SK-N-SH (cell line): ENCODE measurements around the gene C19orf33. TPM values are rescaled to one million over a fixed set of nuclear protein-coding genes. Genes with fewer than 3 reads are reported as not detected.

Experiments
- CTCF ChIA-PET: fragments of 300-600, 350-600 bp; formaldehyde crosslinking; extraction: SDS; loops from one replicate; lab custom pipeline; 2021; lab: Yijun Ruan, JAX
- POLR2A ChIA-PET: fragments of 350-600 bp; sonication (Branson Sonifier 250); formaldehyde crosslinking; extraction: SDS; loops from one replicate; lab custom pipeline; 2020; ENCODE audit warnings: antibody characterized with exemption, inconsistent platforms; lab: Yijun Ruan, JAX
- DNase-seq: peaks from one replicate; pipeline ENCODE4 v3.0.0; 2012
- H2AFZ ChIP-seq: fragments of 200-600 bp; sonication (generic); 2 replicates; pipeline ENCODE4 v1.8.1; 2016; ENCODE audit warnings: antibody characterized with exemption, mild to moderate bottlenecking, low read depth
- H3F3A ChIP-seq: fragments of 200-600 bp; sonication (generic); replicated peaks from 2 replicates; pipeline ENCODE3; 2016; ENCODE audit warnings: antibody characterized with exemption, mild to moderate bottlenecking; ENCODE audit not compliant: insufficient read depth
- H3K27ac ChIP-seq, 2 experiments: fragments of 200-500 bp in 1 of 2; fragments of 200-600 bp in 1 of 2; sonication (Bioruptor generic) in 1 of 2; sonication (generic), shearing (Covaris generic) in 1 of 2; 2 replicates each; pipeline versions ENCODE4 v1.5.1 to v1.6.1; 2014 to 2016; ENCODE audit warnings: low read depth in 2 of 2, inconsistent platforms in 1 of 2, low read length in 1 of 2, mild to moderate bottlenecking in 1 of 2, mixed read lengths in 1 of 2
- H3K27me3 ChIP-seq: fragments of 200-600 bp; sonication (generic), shearing (Covaris generic); 2 replicates; pipeline ENCODE4 v1.6.1; 2016; ENCODE audit warnings: mixed run types; ENCODE audit not compliant: insufficient read depth
- H3K36me3 ChIP-seq, 2 experiments: fragments of 200-500 bp in 1 of 2; fragments of 200-600 bp in 1 of 2; sonication (Bioruptor generic) in 1 of 2; sonication (generic) in 1 of 2; replicated peaks in 1 of 2; 2 replicates each; pipeline versions ENCODE3 to v1.5.1; 2014 to 2016; ENCODE audit warnings: low read length in 1 of 2, mild to moderate bottlenecking in 1 of 2; ENCODE audit not compliant: insufficient read depth in 2 of 2, control insufficient read depth in 1 of 2
- H3K4me1 ChIP-seq, 2 experiments: fragments of 200-500 bp in 1 of 2; fragments of 200-600 bp in 1 of 2; sonication (Bioruptor generic) in 1 of 2; sonication (generic), shearing (Covaris generic) in 1 of 2; 2 replicates each; pipeline versions ENCODE4 v1.5.1 to v1.6.1; 2014 to 2016; ENCODE audit warnings: low read depth in 1 of 2, low read length in 1 of 2, mixed run types in 1 of 2; ENCODE audit not compliant: insufficient read depth in 2 of 2, control insufficient read depth in 1 of 2
- H3K4me2 ChIP-seq: fragments of 200-600 bp; sonication (generic), shearing (Covaris generic); 2 replicates; pipeline ENCODE4 v1.6.1; 2017; ENCODE audit warnings: mixed run types
- H3K4me3 ChIP-seq, 2 experiments: fragments of 200-500 bp in 1 of 2; fragments of 200-600 bp in 1 of 2; sonication (Bioruptor generic) in 1 of 2; sonication (generic), shearing (Covaris generic) in 1 of 2; 2 replicates each; pipeline versions ENCODE4 v1.5.1 to v1.8.1; 2014 to 2016; ENCODE audit warnings: low read depth in 2 of 2, inconsistent platforms in 1 of 2, low read length in 1 of 2, mild to moderate bottlenecking in 1 of 2, mixed read lengths in 1 of 2, moderate library complexity in 1 of 2
- H3K79me2 ChIP-seq: fragments of 200-600 bp; sonication (generic); 2 replicates; pipeline ENCODE4 v1.8.1; 2017; ENCODE audit warnings: mild to moderate bottlenecking; ENCODE audit not compliant: insufficient read depth
- H3K9ac ChIP-seq: fragments of 200-600 bp; sonication (generic); 2 replicates; pipeline ENCODE4 v1.6.1; 2017; ENCODE audit warnings: mixed run types
- H3K9me2 ChIP-seq: fragments of 200-600 bp; sonication (generic); 2 replicates; pipeline ENCODE4 v1.6.1; 2017; ENCODE audit warnings: mixed run types
- H3K9me3 ChIP-seq: fragments of 200-600 bp; sonication (generic); 2 replicates; pipeline ENCODE4 v1.6.1; 2017; ENCODE audit warnings: mixed run types, mild to moderate bottlenecking, moderate library complexity
- H4K20me1 ChIP-seq: fragments of 200-600 bp; sonication (generic); 2 replicates; pipeline ENCODE4 v1.6.1; 2017; ENCODE audit warnings: mild to moderate bottlenecking, mixed run types; ENCODE audit not compliant: insufficient read depth
- ELF1 ChIP-seq: IDR thresholded peaks from 2 replicates; pipeline ENCODE4 v1.4.0; 2012
- EP300 ChIP-seq, 2 experiments: IDR thresholded peaks; 2 replicates each; pipeline versions ENCODE4 v1.4.0 to v1.6.1; 2012; ENCODE audit warnings: borderline replicate concordance in 1 of 2, low read depth in 1 of 2, low read length in 1 of 2
- FOSL2 ChIP-seq: IDR thresholded peaks from 2 replicates; pipeline ENCODE4 v1.4.0; 2012; ENCODE audit warnings: low read depth, mild to moderate bottlenecking, moderate library complexity, borderline replicate concordance
- GATA2 ChIP-seq: sonication (generic); formaldehyde crosslinking; IDR thresholded peaks from 2 replicates; pipeline ENCODE4 v1.5.0; 2020; ENCODE audit warnings: mild to moderate bottlenecking, missing genetic modification reagents
- JUND ChIP-seq: IDR thresholded peaks from 2 replicates; pipeline ENCODE4 v1.4.0; 2012
- NFIC ChIP-seq: IDR thresholded peaks from 2 replicates; pipeline ENCODE4 v1.4.0; 2012; ENCODE audit warnings: borderline replicate concordance
- NRF1 ChIP-seq: IDR thresholded peaks from 2 replicates; pipeline ENCODE4 v1.6.1; 2012; ENCODE audit warnings: low read depth, mild to moderate bottlenecking, low read length
- RAD21 ChIP-seq: IDR thresholded peaks from 2 replicates; pipeline ENCODE4 v1.6.1; 2012; ENCODE audit warnings: mild to moderate bottlenecking, low read length
- RCOR1 ChIP-seq: fragments of 150-350 bp; IDR thresholded peaks from 2 replicates; pipeline ENCODE4 v1.6.1; 2017; ENCODE audit warnings: antibody characterized with exemption, low read length
- RFX5 ChIP-seq: IDR thresholded peaks from 2 replicates; pipeline ENCODE4 v1.6.1; 2012; ENCODE audit warnings: mild to moderate bottlenecking, improper control_type of control experiment, low read length
- SIN3A ChIP-seq: IDR thresholded peaks from 2 replicates; pipeline ENCODE4 v1.6.1; 2012; ENCODE audit warnings: low read depth, mild to moderate bottlenecking, low read length, moderate library complexity, borderline replicate concordance
- SMC3 ChIP-seq: IDR thresholded peaks from 2 replicates; pipeline ENCODE4 v1.6.1; 2012; ENCODE audit warnings: low read depth, low read length, improper control_type of control experiment
- TAF1 ChIP-seq: IDR thresholded peaks from 2 replicates; pipeline ENCODE4 v1.6.1; 2012; ENCODE audit warnings: low read depth, mild to moderate bottlenecking, low read length, moderate library complexity, borderline replicate concordance
- TCF12 ChIP-seq: IDR thresholded peaks from 2 replicates; pipeline ENCODE4 v1.4.0; 2012
- TEAD4 ChIP-seq: IDR thresholded peaks from 2 replicates; pipeline ENCODE4 v1.4.0; 2012; ENCODE audit warnings: mild to moderate bottlenecking, borderline replicate concordance; ENCODE audit not compliant: insufficient read depth
- YY1 ChIP-seq: IDR thresholded peaks from 2 replicates; pipeline ENCODE4 v1.4.0; 2012; ENCODE audit warnings: low read depth, mild to moderate bottlenecking
- WGBS: methylation state at CpG from one replicate; pipeline ENCODE4 v1.1.6; 2017; ENCODE audit warnings: low lambda C conversion rate; 5-methylcytosine and 5-hydroxymethylcytosine counted together
- polyA plus RNA-seq, 3 experiments: library from polyadenylated mRNA; depleted of rRNA; stranded (reverse); fragments of >200 nt; gene quantifications; 2 replicates each; pipeline ENCODE4 v1.2.3, GENCODE V29; 2012
- TF ChIP-seq, protein P1 (sequence below): IDR thresholded peaks from 2 replicates; pipeline ENCODE4 v1.4.0; 2012; ENCODE audit warnings: low read depth, borderline replicate concordance
- TF ChIP-seq, protein P2 (sequence below): IDR thresholded peaks from 2 replicates; pipeline ENCODE4 v1.4.0; 2012; ENCODE audit warnings: low read depth
- TF ChIP-seq, protein P3 (sequence below): fragments of 200-600 bp; sonication (generic); IDR thresholded peaks from 2 replicates; pipeline ENCODE4 v1.6.1; 2017; ENCODE audit warnings: antibody characterized with exemption, mild to moderate bottlenecking, moderate library complexity
- TF ChIP-seq, protein P4 (sequence below): IDR thresholded peaks from 2 replicates; pipeline ENCODE4; 2012

The C19orf33 gene
- polyA plus RNA-seq, 1 of the 3 experiments (the other 2 are of a cell fraction): not detected

DNA sequence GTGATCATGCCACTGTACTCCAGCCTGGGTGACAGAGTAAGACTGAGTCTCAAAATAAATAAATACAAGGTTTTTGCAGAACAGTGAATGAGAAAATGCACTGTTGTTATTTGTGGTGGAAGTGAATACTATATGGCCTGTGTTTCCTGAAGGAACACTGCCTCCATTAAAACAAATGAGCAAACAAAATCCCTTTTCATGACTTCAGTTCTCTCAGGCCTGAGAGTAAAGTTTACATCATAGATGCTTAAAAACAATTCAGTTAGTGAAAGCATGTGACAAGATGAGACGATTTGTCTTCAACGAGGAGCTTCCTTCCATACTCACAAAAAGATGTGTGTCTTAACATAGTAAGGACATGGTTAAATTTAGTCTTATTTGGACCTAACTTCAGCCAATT, 25.3 kb upstream of the C19orf33 start:
- no peaks in the 10 kb centered on the region for H3K36me3 ChIP-seq
- no peak overlapping the region for H3K27ac ChIP-seq
- H3F3A ChIP-seq: peaks cover 8% of the 10 kb centered on the region
- H3K4me3 ChIP-seq: no peak overlapping the region
- H3K9ac ChIP-seq: no peak overlapping the region
- H3K4me1 ChIP-seq: peaks cover 6 to 8% of the 10 kb centered on the region in 2 experiments; a peak in 3 of 4 replicates
- H2AFZ ChIP-seq: no peak overlapping the region
- CTCF ChIA-PET: interaction anchor here (0.7 kb wide), 1 partner anchor 376 kb away, joined by 3 read pairs; no protein-coding TSS in a partner anchor
- TF ChIP-seq SIN3A (no peak), JUND (no peak), YY1 (no peak), GATA2 (CRISPR knock-in tag) (no peak), ELF1 (no peak), NFIC (no peak), RAD21 (no peak), RCOR1 (no peak), FOSL2 (no peak), TAF1 (no peak), EP300 (IDR thresholded peaks at IDR 0.05; ENCODE audit: borderline replicate concordance in 1 of 2, low read depth in 1 of 2, low read length in 1 of 2) (no peak), NRF1 (no peak), SMC3 (no peak), RFX5 (no peak), TEAD4 (no peak), TCF12 (no peak)
- TF ChIP-seq, protein P1, sequence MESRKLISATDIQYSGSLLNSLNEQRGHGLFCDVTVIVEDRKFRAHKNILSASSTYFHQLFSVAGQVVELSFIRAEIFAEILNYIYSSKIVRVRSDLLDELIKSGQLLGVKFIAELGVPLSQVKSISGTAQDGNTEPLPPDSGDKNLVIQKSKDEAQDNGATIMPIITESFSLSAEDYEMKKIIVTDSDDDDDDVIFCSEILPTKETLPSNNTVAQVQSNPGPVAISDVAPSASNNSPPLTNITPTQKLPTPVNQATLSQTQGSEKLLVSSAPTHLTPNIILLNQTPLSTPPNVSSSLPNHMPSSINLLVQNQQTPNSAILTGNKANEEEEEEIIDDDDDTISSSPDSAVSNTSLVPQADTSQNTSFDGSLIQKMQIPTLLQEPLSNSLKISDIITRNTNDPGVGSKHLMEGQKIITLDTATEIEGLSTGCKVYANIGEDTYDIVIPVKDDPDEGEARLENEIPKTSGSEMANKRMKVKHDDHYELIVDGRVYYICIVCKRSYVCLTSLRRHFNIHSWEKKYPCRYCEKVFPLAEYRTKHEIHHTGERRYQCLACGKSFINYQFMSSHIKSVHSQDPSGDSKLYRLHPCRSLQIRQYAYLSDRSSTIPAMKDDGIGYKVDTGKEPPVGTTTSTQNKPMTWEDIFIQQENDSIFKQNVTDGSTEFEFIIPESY: no peak
- TF ChIP-seq, protein P2, sequence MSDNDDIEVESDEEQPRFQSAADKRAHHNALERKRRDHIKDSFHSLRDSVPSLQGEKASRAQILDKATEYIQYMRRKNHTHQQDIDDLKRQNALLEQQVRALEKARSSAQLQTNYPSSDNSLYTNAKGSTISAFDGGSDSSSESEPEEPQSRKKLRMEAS: no peak
- TF ChIP-seq, protein P3, sequence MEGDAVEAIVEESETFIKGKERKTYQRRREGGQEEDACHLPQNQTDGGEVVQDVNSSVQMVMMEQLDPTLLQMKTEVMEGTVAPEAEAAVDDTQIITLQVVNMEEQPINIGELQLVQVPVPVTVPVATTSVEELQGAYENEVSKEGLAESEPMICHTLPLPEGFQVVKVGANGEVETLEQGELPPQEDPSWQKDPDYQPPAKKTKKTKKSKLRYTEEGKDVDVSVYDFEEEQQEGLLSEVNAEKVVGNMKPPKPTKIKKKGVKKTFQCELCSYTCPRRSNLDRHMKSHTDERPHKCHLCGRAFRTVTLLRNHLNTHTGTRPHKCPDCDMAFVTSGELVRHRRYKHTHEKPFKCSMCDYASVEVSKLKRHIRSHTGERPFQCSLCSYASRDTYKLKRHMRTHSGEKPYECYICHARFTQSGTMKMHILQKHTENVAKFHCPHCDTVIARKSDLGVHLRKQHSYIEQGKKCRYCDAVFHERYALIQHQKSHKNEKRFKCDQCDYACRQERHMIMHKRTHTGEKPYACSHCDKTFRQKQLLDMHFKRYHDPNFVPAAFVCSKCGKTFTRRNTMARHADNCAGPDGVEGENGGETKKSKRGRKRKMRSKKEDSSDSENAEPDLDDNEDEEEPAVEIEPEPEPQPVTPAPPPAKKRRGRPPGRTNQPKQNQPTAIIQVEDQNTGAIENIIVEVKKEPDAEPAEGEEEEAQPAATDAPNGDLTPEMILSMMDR: no peak
- TF ChIP-seq, protein P4, sequence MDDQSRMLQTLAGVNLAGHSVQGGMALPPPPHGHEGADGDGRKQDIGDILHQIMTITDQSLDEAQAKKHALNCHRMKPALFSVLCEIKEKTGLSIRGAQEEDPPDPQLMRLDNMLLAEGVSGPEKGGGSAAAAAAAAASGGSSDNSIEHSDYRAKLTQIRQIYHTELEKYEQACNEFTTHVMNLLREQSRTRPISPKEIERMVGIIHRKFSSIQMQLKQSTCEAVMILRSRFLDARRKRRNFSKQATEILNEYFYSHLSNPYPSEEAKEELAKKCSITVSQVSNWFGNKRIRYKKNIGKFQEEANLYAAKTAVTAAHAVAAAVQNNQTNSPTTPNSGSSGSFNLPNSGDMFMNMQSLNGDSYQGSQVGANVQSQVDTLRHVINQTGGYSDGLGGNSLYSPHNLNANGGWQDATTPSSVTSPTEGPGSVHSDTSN: no peak
- TF ChIP-seq, all 33 proteins: peak for 0
- no peaks in the 10 kb centered on the region for H3K9me2 ChIP-seq
- DNase-seq: no peak
- no peaks in the 10 kb centered on the region for H3K27me3 ChIP-seq
- H3K4me2 ChIP-seq: peak overlapping the region; percentile 31; the same call in 1 of the 2 replicates
- POLR2A ChIA-PET: no interaction called here
- no peaks in the 10 kb centered on the region for H3K79me2 ChIP-seq
- H3K9me3 ChIP-seq: no peaks in the 10 kb centered on the region
- no peaks in the 10 kb centered on the region for H4K20me1 ChIP-seq
- WGBS: 84% methylated on average over 2 of the region's 2 CpGs
